Measurements from ENCODE around the gene CDKAL1. TPM values are rescaled to one million over a fixed set of nuclear protein-coding genes. Genes with fewer than 3 reads are reported as not detected.

Gene CDKAL1
- total RNA-seq, 1 donor from 2014 or later = 39.6 TPM

DNA sequence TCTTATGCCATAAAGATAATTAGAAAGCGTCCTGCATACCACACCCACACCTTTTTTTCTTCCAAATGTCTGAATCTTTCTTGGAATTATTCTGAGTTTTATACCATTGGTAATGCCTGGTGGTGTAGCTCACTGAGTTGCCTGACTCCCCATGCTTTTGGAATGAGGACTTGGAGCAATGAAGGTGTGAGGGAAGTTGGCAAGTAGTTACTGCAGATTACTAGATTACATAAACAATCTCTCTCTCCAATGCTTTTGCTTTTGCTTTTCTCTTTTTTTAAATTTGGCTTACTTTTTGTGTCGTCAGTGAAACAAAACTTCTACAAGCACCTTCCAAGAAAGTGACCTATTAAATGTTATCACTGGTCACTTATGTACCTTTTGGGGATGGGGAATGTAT, 653.2 kb downstream of the CDKAL1 start:
- H3K27me3 Mint-ChIP-seq (ENCODE audit: insufficient read depth, low read depth) = no peaks in the 10 kb centered on the region
- no peak overlapping the region for H3K4me3 ChIP-seq
- no peak overlapping the region for H3K4me3 Mint-ChIP-seq
- peak overlapping the region; percentile 39 for H3K27ac ChIP-seq
- no peak overlapping the region for H3K9ac ChIP-seq
- peaks cover 64% of the 10 kb centered on the region for H3K4me1 ChIP-seq
- H3K9me3 Mint-ChIP-seq = peaks cover 4% of the 10 kb centered on the region
- H3K9me3 ChIP-seq (ENCODE audit: low read depth) = no peaks in the 10 kb centered on the region
- H3K4me2 ChIP-seq = no peak overlapping the region
- H3F3A ChIP-seq (ENCODE audit: low read depth) = peaks cover 41% of the 10 kb centered on the region
- no peaks in the 10 kb centered on the region for H3K36me3 ChIP-seq
- no peak for DNase-seq (ENCODE audit: low spot score)
- TF ChIP-seq EZH2 (IDR thresholded peaks at IDR 0.05) (no peak), EZH2phosphoT487 (IDR thresholded peaks at IDR 0.05) (no peak)
- TF ChIP-seq, protein P1, sequence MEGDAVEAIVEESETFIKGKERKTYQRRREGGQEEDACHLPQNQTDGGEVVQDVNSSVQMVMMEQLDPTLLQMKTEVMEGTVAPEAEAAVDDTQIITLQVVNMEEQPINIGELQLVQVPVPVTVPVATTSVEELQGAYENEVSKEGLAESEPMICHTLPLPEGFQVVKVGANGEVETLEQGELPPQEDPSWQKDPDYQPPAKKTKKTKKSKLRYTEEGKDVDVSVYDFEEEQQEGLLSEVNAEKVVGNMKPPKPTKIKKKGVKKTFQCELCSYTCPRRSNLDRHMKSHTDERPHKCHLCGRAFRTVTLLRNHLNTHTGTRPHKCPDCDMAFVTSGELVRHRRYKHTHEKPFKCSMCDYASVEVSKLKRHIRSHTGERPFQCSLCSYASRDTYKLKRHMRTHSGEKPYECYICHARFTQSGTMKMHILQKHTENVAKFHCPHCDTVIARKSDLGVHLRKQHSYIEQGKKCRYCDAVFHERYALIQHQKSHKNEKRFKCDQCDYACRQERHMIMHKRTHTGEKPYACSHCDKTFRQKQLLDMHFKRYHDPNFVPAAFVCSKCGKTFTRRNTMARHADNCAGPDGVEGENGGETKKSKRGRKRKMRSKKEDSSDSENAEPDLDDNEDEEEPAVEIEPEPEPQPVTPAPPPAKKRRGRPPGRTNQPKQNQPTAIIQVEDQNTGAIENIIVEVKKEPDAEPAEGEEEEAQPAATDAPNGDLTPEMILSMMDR (IDR thresholded peaks at IDR 0.05) = no peak
- H2AFZ ChIP-seq (replicated peaks) = no peak overlapping the region
- H3K27me3 ChIP-seq = no peaks in the 10 kb centered on the region
- H3K36me3 Mint-ChIP-seq = peaks cover 6% of the 10 kb centered on the region
- no peak overlapping the region for H3K27ac Mint-ChIP-seq
- no peaks in the 10 kb centered on the region for H3K79me2 ChIP-seq (ENCODE audit: low read depth)
- peaks cover 69% of the 10 kb centered on the region for H3K4me1 Mint-ChIP-seq
- no peaks in the 10 kb centered on the region for H4K20me1 ChIP-seq (ENCODE audit: low read depth)

DNA sequence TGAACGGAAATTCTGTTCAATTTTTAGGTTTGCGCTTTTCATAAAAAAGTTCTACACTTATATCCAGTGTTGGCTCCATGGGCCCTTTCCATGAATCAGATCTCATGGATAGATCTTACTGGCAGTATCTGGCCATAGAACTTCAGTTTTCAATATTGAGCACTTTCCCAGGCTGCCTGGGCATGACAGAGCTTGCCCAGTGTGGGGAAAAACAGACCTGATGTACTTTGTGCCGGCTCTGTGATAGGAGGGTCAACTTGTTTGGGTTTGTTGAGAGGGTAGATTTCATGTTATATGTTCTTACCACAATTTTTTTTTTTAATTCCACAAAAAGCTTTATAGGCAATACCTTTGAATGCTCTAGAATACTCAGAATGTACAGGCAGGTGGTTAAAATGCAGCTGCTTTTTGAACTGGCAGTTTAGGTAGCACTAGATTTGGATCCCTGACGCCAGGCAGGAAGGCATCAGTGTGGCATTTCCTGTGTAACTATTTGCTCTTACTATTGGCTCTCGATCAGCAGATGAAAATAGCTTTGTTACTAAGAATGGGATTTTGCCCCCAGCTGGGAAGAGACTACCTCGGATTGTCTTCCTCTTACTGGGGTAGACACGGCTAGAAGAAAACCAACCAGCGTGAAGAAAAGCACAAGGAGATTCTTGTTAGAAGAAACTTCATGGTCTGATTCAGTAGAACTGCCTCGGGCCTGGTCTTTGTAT, 654.4 kb downstream of the CDKAL1 start:
- peak overlapping the region; percentile 74 for H3K27ac ChIP-seq
- H4K20me1 ChIP-seq (ENCODE audit: low read depth) = no peaks in the 10 kb centered on the region
- no peaks in the 10 kb centered on the region for H3K36me3 ChIP-seq
- no peaks in the 10 kb centered on the region for H3K27me3 ChIP-seq
- no peak overlapping the region for H3K4me3 Mint-ChIP-seq
- peak overlapping the region; percentile 94 for H3K27ac Mint-ChIP-seq
- DNase-seq (ENCODE audit: low spot score) = no peak
- peaks cover 53% of the 10 kb centered on the region for H3K4me1 ChIP-seq
- H3K4me2 ChIP-seq = peak overlapping the region; percentile 13
- H3K4me1 Mint-ChIP-seq = peaks cover 59% of the 10 kb centered on the region
- peaks cover 41% of the 10 kb centered on the region for H3F3A ChIP-seq (ENCODE audit: low read depth)
- no peaks in the 10 kb centered on the region for H3K27me3 Mint-ChIP-seq (ENCODE audit: insufficient read depth, low read depth)
- H3K9me3 Mint-ChIP-seq = peaks cover 8% of the 10 kb centered on the region
- no peak overlapping the region for H3K9ac ChIP-seq
- peaks cover 14% of the 10 kb centered on the region for H3K36me3 Mint-ChIP-seq
- H3K9me3 ChIP-seq (ENCODE audit: low read depth) = no peaks in the 10 kb centered on the region
- H2AFZ ChIP-seq (replicated peaks) = no peak overlapping the region
- no peak overlapping the region for H3K4me3 ChIP-seq
- no peaks in the 10 kb centered on the region for H3K79me2 ChIP-seq (ENCODE audit: low read depth)
- no peak for TF ChIP-seq EZH2phosphoT487 (IDR thresholded peaks at IDR 0.05)
- TF ChIP-seq EZH2 (IDR thresholded peaks at IDR 0.05) = no peak
- TF ChIP-seq, protein P1 (IDR thresholded peaks at IDR 0.05) = no peak

DNA sequence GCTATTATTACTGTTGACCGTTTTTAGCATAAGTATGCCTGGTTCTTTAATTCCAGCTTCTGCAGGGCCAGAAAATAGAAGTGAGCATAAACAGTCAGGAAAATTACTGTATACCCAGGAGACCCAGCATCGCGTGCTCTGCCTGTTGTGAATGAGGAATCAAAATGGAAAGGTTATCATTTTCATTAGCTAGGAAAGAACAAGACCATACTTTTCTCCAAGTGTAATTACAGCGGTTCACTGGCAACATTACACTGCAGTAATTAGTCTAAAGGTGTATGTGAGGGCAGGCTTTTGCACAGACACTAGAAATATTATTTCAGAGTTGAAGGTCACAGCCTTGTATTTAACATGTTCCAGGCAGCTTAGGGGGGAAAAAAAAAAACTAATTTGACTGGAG, 655.5 kb downstream of the CDKAL1 start:
- peaks cover 45% of the 10 kb centered on the region for H3K4me1 ChIP-seq
- H3K4me3 Mint-ChIP-seq = no peak overlapping the region
- no peak overlapping the region for H3K9ac ChIP-seq
- H3K9me3 Mint-ChIP-seq = peaks cover 17% of the 10 kb centered on the region
- peaks cover 55% of the 10 kb centered on the region for H3K4me1 Mint-ChIP-seq
- peaks cover 38% of the 10 kb centered on the region for H3F3A ChIP-seq (ENCODE audit: low read depth)
- no peak overlapping the region for H3K27ac Mint-ChIP-seq
- no peak overlapping the region for H3K4me3 ChIP-seq
- no peak overlapping the region for H2AFZ ChIP-seq (replicated peaks)
- no peak overlapping the region for H3K27ac ChIP-seq
- H3K4me2 ChIP-seq = no peak overlapping the region
- H3K27me3 Mint-ChIP-seq (ENCODE audit: insufficient read depth, low read depth) = no peaks in the 10 kb centered on the region
- TF ChIP-seq, protein P1 (IDR thresholded peaks at IDR 0.05) = no peak
- TF ChIP-seq EZH2phosphoT487 (IDR thresholded peaks at IDR 0.05) (no peak), EZH2 (IDR thresholded peaks at IDR 0.05) (no peak)
- no peaks in the 10 kb centered on the region for H3K79me2 ChIP-seq (ENCODE audit: low read depth)
- H3K9me3 ChIP-seq (ENCODE audit: low read depth) = no peaks in the 10 kb centered on the region
- H3K36me3 ChIP-seq = no peaks in the 10 kb centered on the region
- no peak for DNase-seq (ENCODE audit: low spot score)
- peaks cover 20% of the 10 kb centered on the region for H3K36me3 Mint-ChIP-seq
- H4K20me1 ChIP-seq (ENCODE audit: low read depth) = no peaks in the 10 kb centered on the region
- H3K27me3 ChIP-seq = no peaks in the 10 kb centered on the region

Measured in neural progenitor cell (in vitro differentiated cells).